Panc1 (cell line): ENCODE results near the gene SENP7.

ENCODE experiments used
- POLR2AphosphoS5 ChIP-seq: IDR thresholded peaks from 2 replicates; pipeline ENCODE4 v1.6.1; 2012; ENCODE audit warnings: mild to moderate bottlenecking, low read depth, low read length, moderate library complexity
- SIN3A ChIP-seq: IDR thresholded peaks from 2 replicates; pipeline ENCODE4 v1.6.1; 2012; ENCODE audit warnings: low read depth, mild to moderate bottlenecking, low read length, moderate library complexity, borderline replicate concordance; ENCODE audit not compliant: insufficient read depth
- TF ChIP-seq, protein P1 (sequence below): fragments of 450-650 bp; IDR thresholded peaks from 2 replicates; pipeline ENCODE4 v1.5.1; 2017; ENCODE audit warnings: mild to moderate bottlenecking
- TF ChIP-seq, protein P2 (sequence below), 2 experiments: IDR thresholded peaks; 2 replicates each; pipeline ENCODE4 v1.6.1; 2011 to 2012; ENCODE audit warnings: low read depth in 2 of 2, control low read depth in 1 of 2, low read length in 1 of 2, mild to moderate bottlenecking in 1 of 2, moderate library complexity in 1 of 2; ENCODE audit not compliant: insufficient read depth in 1 of 2

DNA sequence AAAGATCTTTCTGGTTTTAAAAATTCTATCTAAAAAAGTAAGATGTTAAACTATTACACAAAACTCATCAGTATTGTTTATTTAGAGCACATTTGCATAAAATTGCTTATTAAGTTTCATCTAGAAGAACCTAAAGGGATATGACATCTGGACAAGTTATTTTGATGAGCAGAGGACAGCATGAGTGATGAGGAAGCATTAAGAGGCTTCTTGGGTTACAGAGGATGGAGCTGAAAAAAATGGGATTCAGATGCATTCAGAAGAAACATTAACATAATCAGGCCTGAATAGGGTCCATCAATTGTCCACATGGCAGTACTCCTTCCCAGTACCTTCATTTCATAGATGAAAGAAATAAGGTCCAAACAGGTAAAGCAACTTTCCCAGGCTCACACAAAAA, 234.3 kb downstream of the SENP7 start:
- TF ChIP-seq, protein P1, sequence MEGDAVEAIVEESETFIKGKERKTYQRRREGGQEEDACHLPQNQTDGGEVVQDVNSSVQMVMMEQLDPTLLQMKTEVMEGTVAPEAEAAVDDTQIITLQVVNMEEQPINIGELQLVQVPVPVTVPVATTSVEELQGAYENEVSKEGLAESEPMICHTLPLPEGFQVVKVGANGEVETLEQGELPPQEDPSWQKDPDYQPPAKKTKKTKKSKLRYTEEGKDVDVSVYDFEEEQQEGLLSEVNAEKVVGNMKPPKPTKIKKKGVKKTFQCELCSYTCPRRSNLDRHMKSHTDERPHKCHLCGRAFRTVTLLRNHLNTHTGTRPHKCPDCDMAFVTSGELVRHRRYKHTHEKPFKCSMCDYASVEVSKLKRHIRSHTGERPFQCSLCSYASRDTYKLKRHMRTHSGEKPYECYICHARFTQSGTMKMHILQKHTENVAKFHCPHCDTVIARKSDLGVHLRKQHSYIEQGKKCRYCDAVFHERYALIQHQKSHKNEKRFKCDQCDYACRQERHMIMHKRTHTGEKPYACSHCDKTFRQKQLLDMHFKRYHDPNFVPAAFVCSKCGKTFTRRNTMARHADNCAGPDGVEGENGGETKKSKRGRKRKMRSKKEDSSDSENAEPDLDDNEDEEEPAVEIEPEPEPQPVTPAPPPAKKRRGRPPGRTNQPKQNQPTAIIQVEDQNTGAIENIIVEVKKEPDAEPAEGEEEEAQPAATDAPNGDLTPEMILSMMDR, result no peak
- no peak for TF ChIP-seq POLR2AphosphoS5
- TF ChIP-seq, protein P2, sequence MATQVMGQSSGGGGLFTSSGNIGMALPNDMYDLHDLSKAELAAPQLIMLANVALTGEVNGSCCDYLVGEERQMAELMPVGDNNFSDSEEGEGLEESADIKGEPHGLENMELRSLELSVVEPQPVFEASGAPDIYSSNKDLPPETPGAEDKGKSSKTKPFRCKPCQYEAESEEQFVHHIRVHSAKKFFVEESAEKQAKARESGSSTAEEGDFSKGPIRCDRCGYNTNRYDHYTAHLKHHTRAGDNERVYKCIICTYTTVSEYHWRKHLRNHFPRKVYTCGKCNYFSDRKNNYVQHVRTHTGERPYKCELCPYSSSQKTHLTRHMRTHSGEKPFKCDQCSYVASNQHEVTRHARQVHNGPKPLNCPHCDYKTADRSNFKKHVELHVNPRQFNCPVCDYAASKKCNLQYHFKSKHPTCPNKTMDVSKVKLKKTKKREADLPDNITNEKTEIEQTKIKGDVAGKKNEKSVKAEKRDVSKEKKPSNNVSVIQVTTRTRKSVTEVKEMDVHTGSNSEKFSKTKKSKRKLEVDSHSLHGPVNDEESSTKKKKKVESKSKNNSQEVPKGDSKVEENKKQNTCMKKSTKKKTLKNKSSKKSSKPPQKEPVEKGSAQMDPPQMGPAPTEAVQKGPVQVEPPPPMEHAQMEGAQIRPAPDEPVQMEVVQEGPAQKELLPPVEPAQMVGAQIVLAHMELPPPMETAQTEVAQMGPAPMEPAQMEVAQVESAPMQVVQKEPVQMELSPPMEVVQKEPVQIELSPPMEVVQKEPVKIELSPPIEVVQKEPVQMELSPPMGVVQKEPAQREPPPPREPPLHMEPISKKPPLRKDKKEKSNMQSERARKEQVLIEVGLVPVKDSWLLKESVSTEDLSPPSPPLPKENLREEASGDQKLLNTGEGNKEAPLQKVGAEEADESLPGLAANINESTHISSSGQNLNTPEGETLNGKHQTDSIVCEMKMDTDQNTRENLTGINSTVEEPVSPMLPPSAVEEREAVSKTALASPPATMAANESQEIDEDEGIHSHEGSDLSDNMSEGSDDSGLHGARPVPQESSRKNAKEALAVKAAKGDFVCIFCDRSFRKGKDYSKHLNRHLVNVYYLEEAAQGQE (IDR thresholded peaks at IDR 0.05; ENCODE audit: insufficient read depth in 1 of 2, low read depth in 2 of 2, low read length in 1 of 2), result no peak
- no peak for TF ChIP-seq SIN3A
